ENCODE results near the gene RNF146.

RNF146 gene

DNA sequence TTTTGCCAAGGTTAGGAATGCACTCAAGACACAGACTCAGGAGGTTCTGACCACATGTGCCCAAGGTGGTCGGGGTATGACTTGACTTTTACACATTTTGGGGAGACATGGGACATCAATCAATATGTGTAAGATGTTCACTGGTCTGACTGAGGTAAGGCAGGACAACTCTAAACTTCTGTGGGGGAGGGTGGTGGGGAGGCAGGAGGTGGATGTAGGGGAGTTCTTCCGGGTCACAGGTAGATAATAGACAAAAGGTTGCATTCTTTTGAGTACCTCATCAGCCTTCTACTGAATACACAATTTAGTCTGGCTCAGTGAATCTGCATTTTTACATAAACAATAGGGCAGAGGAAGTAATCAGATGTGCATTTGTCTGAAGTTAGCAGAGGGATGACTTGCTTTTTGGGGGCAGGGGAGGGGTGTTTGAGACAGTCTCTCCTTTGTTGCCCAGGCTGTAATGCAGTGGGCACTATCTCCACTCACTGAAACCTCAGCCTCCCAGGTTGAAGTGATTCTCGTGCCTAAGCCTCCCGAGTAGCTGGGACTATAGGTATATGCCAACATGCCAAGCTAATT lies 65.8 kb downstream of the RNF146 start:
- Histone ChIP-seq H3K4me3 (ENCODE audit: low read length) (no peak overlapping the region), H3K9me3 (ENCODE audit: low read length) (no peaks in the 10 kb centered on the region), H3K4me1 (ENCODE audit: insufficient read depth, low read length) (peaks cover 11% of the 10 kb centered on the region), H2AFZ (ENCODE audit: low read depth, low read length) (no peak overlapping the region), H3K27me3 (ENCODE audit: insufficient read depth, low read length) (no peaks in the 10 kb centered on the region), H3K36me3 (ENCODE audit: insufficient read depth, low read length) (peaks cover 21% of the 10 kb centered on the region)

Measured in neuron (in vitro differentiated cells).